IPS DF 19.7 (cell line): ENCODE results near the gene EPG5.
A peak's percentile ranks its signal among the peaks of the same experiment; 100 is the strongest.
"Not testable (repeated sequence)": the region's sequence is repeated elsewhere in the genome, so short reads cannot be mapped to it uniquely, and the experiment has no call there.

Experiments
- DNase-seq: peaks from one replicate; pipeline ENCODE4 v3.0.0-alpha.2; 2013; ENCODE audit warnings: low read depth, low spot score

The EPG5 gene

DNA sequence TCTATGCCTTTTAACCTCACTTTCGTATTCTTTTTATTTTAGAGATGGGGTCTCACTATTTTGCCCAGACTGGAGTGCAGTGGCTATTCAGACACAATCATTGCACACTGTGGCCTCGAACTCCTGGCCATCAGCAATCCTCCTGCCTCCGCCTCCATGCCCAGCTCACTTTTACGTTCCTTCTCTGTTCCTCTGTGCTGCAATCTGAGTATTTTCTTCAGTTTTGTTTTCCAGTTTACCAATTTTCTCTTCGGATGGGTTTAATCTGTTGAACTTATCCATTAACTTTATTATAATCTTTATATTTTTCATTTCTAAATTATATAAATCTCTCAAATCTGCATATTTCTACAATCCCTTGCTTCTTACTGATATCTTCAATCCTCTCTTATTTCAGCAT lies 103.0 kb downstream of the EPG5 start:
- no peak for DNase-seq

GRCh38 chr18:45863469-45863868 lies 103.7 kb downstream of the EPG5 start:
- DNase-seq, result no peak

DNA sequence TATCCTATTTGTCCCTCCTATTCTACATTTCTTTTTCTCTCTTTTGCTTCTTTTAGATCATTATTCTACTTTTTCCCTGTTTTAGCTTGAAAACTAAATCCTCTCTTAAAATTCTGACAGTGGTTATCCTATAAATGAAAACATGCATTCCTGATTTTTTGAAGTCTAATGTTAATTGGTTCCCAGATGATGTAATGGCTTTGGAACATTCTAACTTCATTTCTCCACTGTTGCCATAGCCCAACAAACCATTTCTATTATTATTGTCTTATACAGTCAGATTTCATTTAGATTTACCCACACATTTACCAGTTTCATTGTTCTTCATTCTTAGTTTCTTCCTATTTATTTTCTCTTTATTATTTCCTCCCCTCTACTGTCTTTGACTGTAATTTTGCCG lies 105.2 kb downstream of the EPG5 start:
- no peak for DNase-seq

DNA sequence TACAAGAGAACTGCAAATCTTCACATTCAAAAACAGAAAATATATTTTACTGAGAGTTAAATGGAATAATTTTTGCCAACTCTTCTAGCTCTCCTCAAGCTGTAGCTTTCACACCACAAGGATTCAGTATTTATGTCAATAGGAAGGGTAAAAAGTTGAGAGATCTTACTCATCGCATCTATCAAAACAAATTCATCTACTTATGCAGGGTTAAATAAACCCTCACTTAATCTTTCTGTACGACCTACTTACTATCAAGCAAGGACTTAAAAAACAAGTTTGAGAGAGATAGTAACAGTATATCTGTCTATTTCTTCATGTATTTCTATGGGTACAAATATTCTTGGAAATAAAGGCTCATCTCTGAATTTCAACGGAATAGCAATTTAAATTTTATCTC lies 106.2 kb downstream of the EPG5 start:
- no peak for DNase-seq

- no peak for DNase-seq
These were observed 106.6 kb downstream of the EPG5 start for GRCh38 chr18:45860492-45860891.

DNA sequence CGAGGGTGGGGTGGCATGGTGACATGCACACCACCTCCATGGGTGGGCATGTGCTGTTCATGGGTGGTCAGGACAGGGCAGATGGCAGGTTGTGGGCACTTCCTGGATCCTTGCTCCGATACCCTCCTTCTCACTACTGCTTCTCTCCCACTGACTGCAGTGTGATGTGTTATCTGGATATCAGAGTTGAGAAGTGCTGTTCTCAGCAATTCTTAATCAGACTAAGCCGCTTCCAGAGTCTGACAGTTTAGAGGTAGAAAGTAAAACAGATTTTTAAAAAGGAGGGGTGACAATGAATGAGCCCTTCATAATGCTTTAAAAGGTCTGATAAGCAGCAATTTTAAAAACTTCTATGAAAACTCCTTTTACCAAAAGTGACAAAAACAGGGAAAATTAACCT lies 107.8 kb downstream of the EPG5 start:
- DNase-seq, result no peak

GRCh38 chr18:45856531-45856930 lies 110.6 kb downstream of the EPG5 start:
- DNase-seq, result no peak

DNA sequence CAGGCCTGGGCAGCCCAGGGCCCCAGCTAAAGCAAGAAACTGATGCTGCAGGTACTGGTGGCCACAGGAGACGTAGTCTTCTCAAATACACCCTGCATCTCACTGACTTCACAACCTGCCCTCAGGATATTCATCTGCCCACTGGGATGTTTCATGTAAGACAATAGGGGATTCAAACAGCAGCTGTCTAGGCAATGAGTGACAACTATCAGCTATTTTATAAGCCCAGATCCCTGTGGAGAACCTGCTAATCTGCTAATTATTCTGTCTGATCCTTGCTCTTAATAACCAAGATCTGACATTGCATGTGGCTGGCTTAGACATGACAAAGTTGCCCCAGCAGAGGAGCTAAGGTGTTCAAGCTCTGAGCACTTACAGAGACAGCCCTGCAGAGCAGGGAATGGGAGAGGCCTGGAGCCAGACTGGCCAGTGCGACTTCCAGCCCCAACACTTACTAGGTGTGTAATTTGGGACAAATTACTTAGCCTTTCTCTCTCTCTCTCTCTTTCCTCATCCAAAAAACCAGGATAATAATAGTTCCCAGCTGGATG lies 113.0 kb downstream of the EPG5 start:
- DNase-seq, result no peak

GRCh38 chr18:45852631-45853030 lies 114.5 kb downstream of the EPG5 start:
- no peak for DNase-seq

GRCh38 chr18:45851161-45851925 lies 115.8 kb downstream of the EPG5 start:
- no peak for DNase-seq

GRCh38 chr18:45850021-45850420 lies 117.1 kb downstream of the EPG5 start:
- peak; percentile 17 for DNase-seq

GRCh38 chr18:45849529-45849928 lies 117.6 kb downstream of the EPG5 start:
- no peak for DNase-seq

- DNase-seq, result not testable (repeated sequence)
These were observed 118.5 kb downstream of the EPG5 start for GRCh38 chr18:45848643-45849042.

DNA sequence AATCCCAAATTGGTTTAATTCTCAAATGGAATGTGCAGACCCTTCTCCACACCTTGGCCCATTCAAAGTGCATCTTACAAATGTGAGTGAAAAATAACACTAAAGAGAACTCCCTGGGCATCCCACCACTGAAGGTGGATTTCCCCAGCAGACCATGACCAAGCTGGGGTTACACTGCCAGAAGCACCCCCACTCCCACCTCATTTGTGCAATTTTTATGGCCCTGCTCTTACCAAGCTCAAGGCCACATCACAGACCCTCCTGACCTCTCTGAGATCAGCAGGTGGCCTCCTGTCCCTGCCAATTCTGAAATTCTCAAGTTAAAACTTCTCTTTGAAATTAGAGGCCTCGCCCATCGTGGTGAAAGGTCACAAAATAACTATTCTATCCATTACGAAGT lies 120.0 kb downstream of the EPG5 start:
- DNase-seq, result no peak

- no peak for DNase-seq
These were observed 121.7 kb downstream of the EPG5 start for GRCh38 chr18:45845410-45845809.

DNA sequence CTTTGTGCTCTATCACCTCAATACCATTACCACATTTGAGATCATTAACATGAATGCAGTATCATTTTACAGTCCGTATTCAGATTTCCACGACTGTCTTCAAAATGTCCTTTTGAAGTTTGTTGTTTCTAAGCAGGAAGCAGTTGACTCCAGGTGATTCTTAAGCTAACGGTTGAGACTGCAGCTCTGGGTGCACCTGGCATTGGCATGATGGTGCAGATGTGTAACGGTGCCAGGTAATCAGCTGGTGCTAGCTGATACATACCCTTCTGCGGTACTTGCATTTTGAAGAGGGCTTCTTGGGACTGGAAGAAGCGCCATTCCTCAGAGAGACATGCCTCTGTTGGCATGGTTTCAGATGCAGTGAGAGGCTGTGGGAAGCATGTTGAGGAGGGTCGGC lies 122.2 kb downstream of the EPG5 start:
- DNase-seq, result no peak

DNA sequence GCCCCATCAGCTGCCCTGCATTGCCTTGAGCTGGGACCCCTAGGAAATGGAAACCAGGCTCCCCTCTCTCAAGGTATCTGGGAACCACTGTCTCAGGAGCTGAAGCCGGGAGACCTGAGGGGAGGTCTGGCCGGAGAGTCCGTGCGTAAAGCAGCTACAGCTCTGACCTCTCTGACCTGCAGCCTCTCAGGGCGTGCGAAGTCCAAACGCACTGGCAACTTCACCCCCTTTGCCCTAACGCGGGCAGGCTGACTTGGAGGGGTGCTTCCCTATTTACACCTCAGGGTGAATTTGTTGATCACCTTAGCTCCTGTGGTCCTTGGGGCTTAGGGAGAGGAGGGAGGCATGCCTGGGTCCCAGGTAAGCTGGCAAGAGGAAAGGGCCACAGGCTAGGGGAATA lies 124.1 kb downstream of the EPG5 start:
- no peak for DNase-seq

DNA sequence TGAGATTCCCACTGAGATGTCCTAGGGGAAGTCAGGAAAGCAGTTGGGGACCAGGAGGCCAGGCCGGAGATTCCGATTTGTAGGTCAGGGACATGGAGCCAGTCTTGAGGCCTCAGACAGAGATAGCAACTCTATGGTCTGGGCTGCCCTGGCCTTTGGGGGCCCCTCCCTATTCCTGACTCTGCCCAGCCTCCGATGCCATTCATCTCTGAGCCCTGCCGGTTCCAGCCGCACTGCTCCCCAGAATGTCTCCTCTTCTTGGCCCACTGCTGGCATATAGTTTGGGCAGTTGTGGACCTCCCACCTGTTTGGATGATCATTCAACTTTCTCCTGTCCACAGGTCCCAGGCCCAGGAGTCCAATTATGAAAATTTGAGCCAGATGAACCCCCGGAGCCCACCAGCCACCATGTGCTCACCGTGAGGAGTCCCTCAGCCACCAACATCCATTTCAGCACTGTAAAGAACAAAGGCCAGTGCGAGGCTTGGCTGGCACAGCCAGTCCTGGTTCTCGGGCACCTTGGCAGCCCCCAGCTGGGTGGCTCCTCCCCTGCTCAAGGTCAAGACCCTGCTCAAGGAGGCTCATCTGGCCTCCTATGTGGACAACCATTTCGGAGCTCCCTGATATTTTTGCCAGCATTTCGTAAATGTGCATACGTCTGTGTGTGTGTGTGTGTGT lies 125.2 kb downstream of the EPG5 start:
- DNase-seq, result no peak

GRCh38 chr18:45841060-45841764 lies 125.9 kb downstream of the EPG5 start:
- no peak for DNase-seq

DNA sequence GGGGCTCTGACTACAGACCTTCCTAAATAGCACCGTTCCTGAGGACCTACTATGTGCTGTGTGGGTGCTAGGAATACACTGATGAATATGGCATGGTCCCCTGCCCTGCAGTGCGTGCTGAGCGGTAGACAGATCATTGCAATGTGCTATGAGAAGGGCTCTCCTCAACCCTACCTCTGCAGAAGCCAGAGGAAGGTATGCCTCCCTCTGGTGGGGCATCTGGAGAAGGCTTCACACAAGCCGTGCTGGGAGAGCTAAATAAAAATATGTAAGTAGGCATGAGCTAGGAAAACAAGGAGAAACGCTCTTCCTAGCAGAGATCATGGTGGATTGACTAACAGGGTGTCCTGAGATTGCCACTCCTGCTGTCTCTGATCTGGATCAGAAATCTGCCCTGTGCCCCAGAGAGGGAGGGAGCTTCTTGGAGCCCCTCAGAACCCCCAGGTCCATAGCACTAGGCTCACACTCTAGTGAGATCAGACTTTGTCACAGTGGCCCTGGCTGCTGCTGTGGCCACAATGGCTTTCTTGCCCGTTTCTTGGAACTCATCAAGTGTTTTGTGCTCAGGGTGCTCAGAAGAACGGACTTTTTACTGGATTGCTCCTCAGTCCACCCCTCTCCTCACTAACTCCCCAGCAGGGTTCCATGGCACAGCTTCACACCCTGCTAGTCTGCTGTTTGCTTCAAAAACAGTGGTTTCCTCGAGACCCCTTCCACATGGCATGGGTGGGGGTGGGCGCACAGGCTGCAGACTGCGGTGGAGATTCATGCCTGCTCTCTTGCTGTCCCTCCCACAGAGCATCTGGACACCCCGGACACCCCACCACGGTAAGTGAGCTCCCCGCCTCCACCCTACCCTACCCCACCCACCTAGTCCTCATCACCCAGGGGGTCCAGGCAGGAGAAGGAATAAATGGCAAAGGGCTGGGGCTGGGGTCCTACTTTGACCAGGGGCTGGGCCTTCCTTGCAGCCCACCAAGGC lies 127.4 kb downstream of the EPG5 start:
- peak; percentile 30 for DNase-seq
